Brain pericyte (primary cell): Measurements from ENCODE around the gene LPAR4.
"Not testable (repeated sequence)": the region's sequence is repeated elsewhere in the genome, so short reads cannot be mapped to it uniquely, and the experiment has no call there.

Experiments
- DNase-seq: peaks from one replicate; pipeline ENCODE4 v3.0.0-alpha.2; 2012; ENCODE audit warnings: low read depth, low spot score

LPAR4 gene

GRCh38 chrX:78747489-78747888 is at the start of gene LPAR4:
LPAR4 (plus strand) TSS chrX:78747720; CDS start chrX:78754870, 7,150 bp downstream.
- no peak for DNase-seq

- DNase-seq, result no peak
These were observed 41.4 kb upstream of the LPAR4 start for GRCh38 chrX:78706071-78706470.

- DNase-seq, result no peak
These were observed 39.3 kb upstream of the LPAR4 start for GRCh38 chrX:78708262-78708661.

- no peak for DNase-seq
These were observed 38.7 kb upstream of the LPAR4 start for GRCh38 chrX:78708816-78709215.

GRCh38 chrX:78710171-78710570 is 37.3 kb upstream of the LPAR4 start:
- no peak for DNase-seq

GRCh38 chrX:78712336-78712735 is 35.2 kb upstream of the LPAR4 start:
- no peak for DNase-seq

- no peak for DNase-seq
These were observed 22.2 kb upstream of the LPAR4 start for GRCh38 chrX:78725287-78725686.

GRCh38 chrX:78746496-78746895 is 1.0 kb upstream of the LPAR4 start:
- no peak for DNase-seq

- no peak for DNase-seq
These were observed 451 bp downstream of the LPAR4 start for GRCh38 chrX:78747971-78748370.

- DNase-seq, result no peak
These were observed 1.3 kb downstream of the LPAR4 start for GRCh38 chrX:78748846-78749245.

- DNase-seq, result no peak
These were observed 6.1 kb downstream of the LPAR4 start for GRCh38 chrX:78753571-78753970.

- DNase-seq, result no peak
These were observed 7.4 kb downstream of the LPAR4 start for GRCh38 chrX:78754917-78755316.

GRCh38 chrX:78759081-78759480 is 11.6 kb downstream of the LPAR4 start:
- DNase-seq, result no peak

GRCh38 chrX:78769101-78769755 is 21.7 kb downstream of the LPAR4 start:
- DNase-seq, result no peak

GRCh38 chrX:78769946-78770345 is 22.4 kb downstream of the LPAR4 start:
- DNase-seq, result no peak

GRCh38 chrX:78796916-78797315 is 49.4 kb downstream of the LPAR4 start:
- no peak for DNase-seq

GRCh38 chrX:78800114-78800513 is 52.6 kb downstream of the LPAR4 start:
- no peak for DNase-seq

GRCh38 chrX:78800694-78801093 is 53.2 kb downstream of the LPAR4 start:
- no peak for DNase-seq

GRCh38 chrX:78801522-78801921 is 54.0 kb downstream of the LPAR4 start:
- no peak for DNase-seq

- DNase-seq, result not testable (repeated sequence)
These were observed 55.0 kb downstream of the LPAR4 start for GRCh38 chrX:78802526-78802925.
